ENCODE results near the gene ATCAY. TPM values are rescaled to one million over a fixed set of nuclear protein-coding genes. Genes with fewer than 3 reads are reported as not detected.
"Not testable (repeated sequence)": the region's sequence is repeated elsewhere in the genome, so short reads cannot be mapped to it uniquely, and the experiment has no call there.

The ATCAY gene
- total RNA-seq, 2 donors from 2014 or later: not detected

DNA sequence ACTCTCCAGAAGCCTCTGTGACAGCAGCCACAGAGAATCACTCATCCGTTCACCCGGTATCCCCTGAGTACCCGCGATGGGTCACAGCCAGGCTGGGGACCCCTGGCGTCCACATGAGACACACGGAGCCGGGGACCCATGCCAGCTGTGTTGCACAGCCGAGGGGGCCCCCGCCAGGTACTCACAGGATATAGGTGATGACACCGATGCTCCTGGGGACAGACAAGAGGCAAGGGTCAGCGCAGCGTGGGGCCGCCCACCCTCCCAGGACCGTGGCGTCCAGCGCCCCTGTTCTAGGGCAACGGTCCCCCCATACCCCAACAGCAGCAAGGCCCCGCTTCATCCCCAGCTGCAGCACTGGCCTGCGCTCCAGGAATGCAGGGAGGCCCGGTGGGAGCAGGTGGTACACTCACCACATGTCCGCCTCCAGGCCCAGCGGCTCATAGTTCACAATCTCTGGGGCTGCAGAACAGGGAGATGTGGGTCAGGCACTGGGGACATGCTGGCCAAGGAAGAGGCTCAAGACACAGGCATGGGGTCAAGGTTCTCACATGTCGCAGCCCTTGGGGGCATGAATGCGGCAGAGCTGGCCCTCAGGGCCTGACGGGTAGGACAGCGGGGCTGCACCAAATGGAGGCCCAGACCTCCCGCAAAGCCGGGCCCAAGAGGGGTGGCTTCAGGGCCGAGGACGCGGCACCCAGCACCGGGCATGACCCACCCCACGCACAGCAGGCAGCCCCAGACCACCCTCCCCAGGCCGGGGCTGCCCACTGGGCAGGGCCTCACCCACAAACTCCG lies 83.2 kb downstream of the ATCAY start:
- DNase-seq: no peak
- intact Hi-C loops (cut with DNase I): loop anchor here in 1 of 2 donors (10.0 kb wide), 1 partner anchor 199 kb away; the partner anchor contains the start of genes APBA3 and MRPL54
- no peak for ATAC-seq

DNA sequence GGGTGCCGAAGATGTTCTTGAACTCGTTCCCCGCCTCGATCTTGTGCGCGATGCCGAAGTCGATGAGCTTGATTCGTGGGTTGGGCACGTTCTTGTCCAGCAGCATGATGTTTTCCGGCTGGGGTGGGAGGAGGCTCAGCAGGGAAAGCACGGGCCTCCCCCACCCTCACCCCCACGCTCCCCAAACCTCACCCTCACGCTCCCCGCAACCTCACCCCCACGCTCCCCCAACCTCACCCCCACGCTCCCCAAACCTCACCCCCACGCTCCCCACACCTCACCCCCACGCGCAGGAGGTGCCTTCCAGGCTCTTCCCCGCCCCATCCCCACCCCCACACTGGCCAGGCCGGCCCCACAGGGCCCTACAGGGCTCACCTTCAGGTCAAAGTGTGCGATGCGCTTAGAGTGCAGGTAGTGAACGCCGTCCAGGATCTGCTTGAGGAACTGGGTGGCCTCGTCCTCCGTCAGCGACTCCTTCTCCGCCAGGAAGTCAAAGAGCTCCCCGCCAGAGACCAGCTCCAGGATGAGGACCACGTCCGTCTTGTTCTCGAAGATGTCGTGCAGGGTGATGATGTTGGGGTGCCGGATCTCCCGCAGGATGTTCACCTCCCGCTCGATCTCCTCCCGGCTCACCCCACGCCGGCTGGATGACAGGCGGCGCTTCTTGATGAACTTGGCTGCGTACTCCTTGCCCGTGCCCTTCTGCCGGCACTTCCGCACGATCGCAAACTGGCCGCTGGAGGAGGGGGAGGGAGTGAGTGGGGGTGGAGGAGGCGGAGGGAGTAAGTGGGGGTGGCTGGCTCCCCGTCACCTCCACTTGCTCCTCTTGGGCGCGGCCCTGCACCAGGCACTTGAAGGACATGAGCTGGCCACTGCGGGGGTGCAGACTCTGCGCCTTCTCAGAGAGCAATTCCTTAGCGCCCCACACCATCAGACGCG lies 84.0 kb downstream of the ATCAY start:
- intact Hi-C loops (cut with DNase I): loop anchor here in 1 of 2 donors (10.0 kb wide), 1 partner anchor 200 kb away; the partner anchor contains the start of genes APBA3 and MRPL54
- ATAC-seq: peak; percentile 2 to 4
- no peak for DNase-seq

DNA sequence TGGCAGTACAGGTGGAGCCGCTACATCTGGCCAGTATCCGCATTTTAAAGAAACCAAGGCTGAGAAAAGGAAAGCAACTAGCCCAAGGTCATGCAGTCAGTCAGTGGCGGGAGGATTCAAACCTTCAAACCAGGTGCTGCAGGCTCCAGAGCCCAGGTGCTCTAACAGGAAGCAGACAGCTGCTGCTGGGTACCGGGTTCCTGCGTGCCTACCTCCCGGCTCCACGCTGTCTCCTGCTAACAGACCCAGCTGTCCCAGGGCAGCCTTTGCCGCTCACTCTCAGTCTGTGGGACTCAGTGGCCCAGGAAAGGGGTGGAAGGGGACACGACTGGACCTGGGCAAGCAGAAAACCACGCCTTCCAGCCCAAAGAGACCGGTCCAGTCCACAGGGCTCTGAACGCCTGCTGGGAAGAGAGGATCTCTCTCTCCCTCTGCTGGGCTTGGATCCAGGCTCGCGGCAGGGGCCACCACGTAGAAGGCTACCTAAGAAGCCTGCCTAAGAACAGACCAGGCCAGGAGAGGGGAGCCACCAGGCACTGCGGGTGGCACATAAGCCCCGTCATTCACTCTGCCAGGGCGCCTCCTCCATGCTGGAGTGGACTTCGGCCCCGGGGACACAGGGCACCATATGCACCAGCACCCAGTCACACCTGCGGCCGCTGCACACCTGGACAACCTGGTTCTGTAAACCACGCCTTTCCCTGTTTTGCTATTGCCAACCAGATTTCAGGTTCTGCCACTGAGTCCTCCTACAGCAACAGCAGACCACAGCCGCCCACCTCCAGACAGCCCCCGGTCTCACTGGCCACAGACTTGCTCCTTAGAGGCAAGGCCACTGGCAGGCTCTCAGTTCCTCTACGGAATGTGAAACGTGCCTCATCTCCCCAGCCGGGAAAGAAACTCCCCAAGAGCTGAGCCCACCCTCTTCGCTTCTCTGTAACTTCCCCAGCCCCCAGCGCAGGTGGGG lies 85.8 kb downstream of the ATCAY start:
- no peak for DNase-seq
- intact Hi-C loops (cut with DNase I): loop anchor here in 1 of 2 donors (10.0 kb wide), 1 partner anchor 202 kb away; the partner anchor contains the start of genes APBA3 and MRPL54
- ATAC-seq: no peak

DNA sequence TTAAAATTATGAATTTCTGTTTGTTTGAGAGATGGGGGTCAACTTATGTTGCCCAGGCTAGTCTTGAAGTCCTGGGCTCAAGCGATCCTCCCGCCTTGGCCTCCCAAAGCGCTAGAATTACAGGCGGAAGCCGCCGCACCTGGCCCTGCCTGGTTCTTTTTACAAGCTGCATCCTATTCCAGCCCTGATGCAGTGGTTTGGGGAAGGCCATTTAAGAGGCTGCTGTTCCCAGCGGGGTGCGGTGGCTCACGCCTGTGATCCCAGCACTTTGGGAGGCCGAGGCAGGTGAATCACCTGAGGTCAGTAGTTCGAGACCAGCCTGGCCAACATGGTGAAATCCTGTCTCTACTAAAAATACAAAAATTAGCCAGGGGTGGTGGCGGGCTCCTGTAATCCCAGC lies 87.5 kb downstream of the ATCAY start:
- not testable (repeated sequence) for DNase-seq, ATAC-seq
- intact Hi-C loops (cut with DNase I): loop anchor here in 1 of 2 donors (10.0 kb wide), 1 partner anchor 203 kb away; the partner anchor contains the start of genes APBA3 and MRPL54

DNA sequence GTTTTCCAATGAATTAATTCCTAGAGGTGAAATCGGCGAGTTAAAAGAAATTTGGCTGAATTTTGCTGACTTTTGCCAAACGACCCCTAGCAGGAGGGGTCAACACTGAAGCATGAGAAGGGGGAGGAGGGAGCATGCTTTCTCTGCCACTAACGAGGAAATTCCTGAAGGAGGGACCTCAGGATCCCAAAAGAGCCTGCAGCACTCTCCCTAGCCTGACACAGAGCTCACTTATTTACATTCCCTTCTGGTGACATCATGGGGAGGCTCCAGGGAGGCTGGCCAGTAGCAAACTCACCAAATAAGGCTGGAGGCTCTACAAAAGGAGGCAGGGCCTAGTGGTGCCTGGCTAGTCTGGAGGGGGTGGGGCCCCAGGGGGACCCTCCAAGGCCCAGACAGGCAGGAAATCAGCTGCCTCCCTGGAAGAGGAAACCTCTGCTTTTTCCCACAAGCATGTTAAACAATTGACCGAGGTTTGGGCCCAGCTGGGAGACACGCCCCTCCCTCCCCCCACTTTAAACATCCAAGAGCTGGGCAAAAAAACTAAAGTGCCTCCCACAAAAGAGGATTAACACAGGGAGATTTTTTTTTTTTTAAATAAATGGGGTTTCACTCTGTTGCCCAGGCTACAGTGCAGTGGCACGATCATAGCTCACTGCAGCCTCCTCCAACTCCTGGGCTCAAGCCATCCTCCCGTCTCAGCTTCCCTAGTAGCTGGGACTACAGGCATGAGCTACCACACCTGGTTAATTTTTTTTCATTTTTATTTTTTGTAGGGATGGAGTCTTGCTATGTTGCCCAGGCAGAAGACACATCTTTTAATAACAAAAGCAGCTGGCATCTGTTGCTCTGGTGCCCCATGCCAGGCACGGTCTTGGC lies 88.3 kb downstream of the ATCAY start:
- DNase-seq (peak; percentile 92), ATAC-seq (peak; percentile 77 to 81)
- intact Hi-C loops (cut with DNase I): loop anchor here in 1 of 2 donors (10.0 kb wide), 1 partner anchor 204 kb away; the partner anchor contains the start of genes APBA3 and MRPL54

DNA sequence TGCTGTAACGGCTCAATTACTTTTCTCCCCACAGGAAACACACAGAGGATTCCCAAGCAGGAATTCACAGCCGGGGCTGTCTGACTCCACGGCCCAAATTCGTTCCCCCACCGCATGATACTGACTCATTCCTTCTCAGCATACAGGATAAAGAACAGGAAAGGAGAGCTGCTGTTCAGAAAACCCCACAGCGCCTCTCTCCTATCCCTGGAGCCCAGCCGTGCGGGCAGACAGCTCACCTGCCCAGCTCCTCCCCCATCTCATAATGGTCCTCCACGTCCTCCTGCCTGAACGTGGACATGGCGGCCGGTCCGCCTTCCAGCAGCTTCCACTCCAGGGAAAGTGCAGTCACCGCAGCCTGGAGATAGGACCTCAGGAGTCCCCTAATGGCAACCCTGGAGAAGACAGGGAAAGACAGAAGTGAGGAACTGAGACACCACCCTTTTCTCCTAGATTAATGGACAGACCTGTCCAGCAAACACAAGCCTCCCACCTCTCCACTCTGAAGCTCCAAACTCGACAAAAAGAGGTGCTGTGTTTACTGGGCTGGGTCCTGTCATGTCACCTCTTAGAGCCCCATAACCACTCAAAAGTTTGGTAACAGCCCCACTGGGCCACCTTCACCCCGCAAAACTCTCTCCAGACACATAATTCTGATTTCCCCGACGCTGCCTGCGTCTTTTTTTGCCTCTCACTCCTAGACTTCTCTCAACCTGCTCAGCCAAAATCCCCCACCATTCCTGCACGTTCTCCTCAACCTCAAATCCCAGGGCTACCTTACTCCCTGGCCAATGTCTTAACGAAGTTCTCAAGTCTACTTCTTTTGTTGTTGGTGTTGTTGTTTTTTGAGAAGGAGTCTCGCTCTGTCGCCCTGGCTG lies 89.2 kb downstream of the ATCAY start:
- intact Hi-C loops (cut with DNase I): loop anchor here in 1 of 2 donors (2.0 to 10.0 kb wide), 2 partner anchors 15 to 205 kb away; partner anchors contain the start of genes APBA3, EEF2 and MRPL54
- DNase-seq: no peak
- ATAC-seq: peak in 1 of 2 donors; percentile 22

DNA sequence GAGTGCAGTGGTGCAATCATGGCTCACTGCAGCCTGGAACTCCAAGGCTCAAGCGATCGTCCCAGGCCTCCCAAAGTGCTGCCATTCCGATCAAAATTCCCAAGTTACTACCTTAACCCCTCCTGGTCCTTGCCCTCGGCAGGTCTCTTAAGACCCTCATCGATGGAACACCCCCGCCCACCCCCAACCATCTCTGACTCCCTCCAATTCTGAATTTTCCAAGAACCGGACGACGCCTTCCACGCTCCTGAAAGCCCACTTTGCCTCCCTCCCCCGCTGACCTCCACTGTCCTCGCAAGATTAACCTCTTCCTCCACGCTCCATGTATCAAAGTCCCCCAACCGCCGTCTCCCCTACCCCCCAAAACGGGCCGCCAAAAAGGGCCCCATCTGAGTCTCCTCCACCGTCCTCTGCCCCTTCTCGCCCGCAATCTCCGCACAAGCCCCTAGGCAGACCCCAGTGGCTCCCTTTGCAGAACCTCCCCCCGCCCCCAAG lies 89.9 kb downstream of the ATCAY start:
- ATAC-seq (peak in 1 of 2 donors; percentile 0), DNase-seq (no peak)
- intact Hi-C loops (cut with DNase I): loop anchor here in 1 of 2 donors (2.0 kb wide), 1 partner anchor 14 kb away; the partner anchor contains the start of gene EEF2

DNA sequence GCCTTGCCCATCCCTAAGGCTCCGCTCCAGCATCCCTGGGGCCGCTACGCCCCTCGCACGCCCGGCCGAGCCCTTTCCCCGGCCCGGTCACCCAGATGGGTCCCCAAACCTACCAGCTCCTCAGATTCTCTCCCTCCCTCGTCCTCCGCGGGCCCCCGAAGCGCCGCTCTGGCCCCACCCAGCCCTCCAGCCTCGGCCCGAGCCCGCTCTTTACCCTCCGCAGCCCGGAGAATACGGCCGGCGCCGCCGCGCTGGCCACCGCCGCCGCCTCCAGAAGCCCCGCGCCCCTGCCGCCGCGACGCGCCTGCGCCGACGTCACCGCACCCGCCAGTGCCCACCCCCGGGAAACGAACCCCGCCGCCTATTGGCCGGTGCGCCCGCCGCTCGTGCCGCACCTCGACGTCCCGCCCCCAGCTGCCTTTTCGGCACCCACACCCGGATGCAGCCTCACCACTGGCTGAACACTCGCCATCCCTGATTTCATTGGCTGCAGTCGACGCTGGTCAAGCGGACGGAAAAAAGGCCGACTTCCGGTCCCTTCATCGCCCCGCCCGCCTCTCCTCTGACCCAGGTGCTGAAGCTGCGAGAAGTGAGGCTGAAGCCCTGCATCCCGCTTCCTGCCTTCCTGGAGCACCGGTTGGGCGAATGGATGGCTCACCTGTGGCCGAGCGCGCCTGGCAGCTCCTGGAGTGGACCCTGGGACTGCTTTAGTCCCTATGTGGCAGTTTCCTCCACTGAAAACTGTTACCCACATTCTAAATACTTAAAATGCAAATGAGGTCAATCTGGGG lies 90.5 kb downstream of the ATCAY start, which contains the start of gene DAPK3:
Gene DAPK3 (minus strand): TSS at position 292 of the 791 bp plus-strand sequence. CDS start 1,364 bp downstream, outside the sequence.
- peak; percentile 97 for DNase-seq
- intact Hi-C loops (cut with DNase I): loop anchor here in 1 of 2 donors (2.0 kb wide), 1 partner anchor 14 kb away; the partner anchor contains the start of gene EEF2
- ATAC-seq: peak; percentile 86 to 90

DNA sequence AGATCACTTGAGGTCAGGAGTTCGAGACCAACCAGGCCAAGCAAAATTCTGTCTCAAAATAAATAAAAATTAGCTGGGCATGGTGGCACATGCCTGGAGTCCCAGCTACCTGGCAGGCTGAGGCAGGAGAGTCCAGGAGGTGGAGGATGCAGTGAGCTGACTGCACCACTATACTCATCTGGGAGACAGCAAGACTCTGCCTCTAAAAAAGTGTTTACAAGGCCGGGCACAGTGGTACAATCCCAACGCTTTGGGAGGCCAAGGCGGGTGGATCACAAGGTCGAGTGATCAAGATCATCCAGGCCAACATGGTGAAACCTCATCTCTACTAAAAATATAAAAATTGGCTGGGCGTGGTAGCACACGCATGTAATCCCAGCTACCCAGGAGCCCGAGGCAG lies 94.7 kb downstream of the ATCAY start:
- DNase-seq (no peak), ATAC-seq (no peak)
- intact Hi-C loops (cut with DNase I): no loop called here

DNA sequence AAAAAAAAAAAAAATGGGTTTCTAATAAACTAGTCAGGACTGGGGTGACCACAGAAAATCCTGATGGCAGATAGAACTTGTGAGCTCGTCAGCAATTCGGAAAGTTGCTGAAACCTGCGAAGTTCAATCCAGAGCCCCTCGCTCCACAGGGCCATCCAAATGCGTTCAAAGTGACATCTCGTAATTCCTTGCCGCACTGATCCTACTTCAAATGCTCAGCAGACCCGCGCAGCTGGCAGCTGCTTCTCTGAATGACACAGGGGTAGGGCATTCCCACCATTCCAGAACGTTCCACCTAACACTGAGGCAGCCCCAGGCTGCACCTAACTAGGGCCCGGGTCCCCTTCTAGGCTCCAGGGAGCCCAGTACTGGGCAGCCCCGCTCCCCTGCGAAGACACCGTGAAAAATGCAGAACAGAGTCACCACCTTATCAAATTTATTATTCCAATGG lies 95.2 kb downstream of the ATCAY start:
- ATAC-seq (no peak), DNase-seq (no peak)
- intact Hi-C loops (cut with DNase I): no loop called here

DNA sequence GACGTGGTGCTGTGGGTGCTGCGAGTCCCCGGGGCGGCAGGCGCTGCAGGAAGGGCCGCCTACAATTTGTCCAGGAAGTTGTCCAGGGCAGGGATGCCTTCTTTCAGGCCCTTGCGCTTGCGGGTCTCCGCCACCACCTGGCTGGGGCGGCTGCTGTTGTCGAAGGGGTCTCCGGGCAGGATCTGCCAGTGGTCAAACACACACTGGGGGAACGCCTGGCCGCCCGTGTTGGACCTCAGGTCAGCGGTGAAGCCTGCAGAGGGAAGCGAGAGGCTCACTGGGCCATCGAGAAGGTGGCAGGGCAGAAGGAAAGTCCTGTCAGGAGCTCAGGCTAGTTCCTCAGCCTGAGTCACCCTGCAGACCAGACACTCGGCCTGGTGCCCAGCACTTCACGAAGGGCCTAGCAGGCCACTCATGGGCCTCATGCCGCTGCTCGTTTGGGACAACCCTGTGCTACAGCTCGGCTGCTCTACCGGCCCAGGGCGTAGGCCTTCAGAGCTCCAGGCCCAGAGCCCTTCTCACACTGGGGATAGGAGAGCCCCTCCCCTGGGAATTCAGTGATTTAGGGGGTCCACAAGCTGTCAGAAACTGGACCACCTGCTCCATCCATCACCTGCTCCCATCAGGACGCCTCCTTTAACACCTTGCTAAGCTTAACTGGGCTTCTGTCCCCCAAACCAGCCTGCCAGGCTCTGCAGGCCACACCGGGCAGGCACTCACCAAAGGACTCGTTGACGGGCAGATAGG lies 96.2 kb downstream of the ATCAY start:
- intact Hi-C loops (cut with DNase I): no loop called here
- ATAC-seq: peak in 1 of 2 donors; percentile 7
- DNase-seq: no peak
